A549 (cell line): ENCODE results near the gene PLXDC1. TPM values are rescaled to one million over a fixed set of nuclear protein-coding genes. Genes with fewer than 3 reads are reported as not detected.

ENCODE experiments used
- ATAC-seq, 2 experiments: fragments of 200-7000 bp in 1 of 2; fragments of >200 bp in 1 of 2; cut with Nextera tagmentation in 1 of 2; cut with Tn5 transposase in 1 of 2; 3 replicates each; pipeline versions ENCODE4 v1.8.0 to v1.9.1; 2018 to 2020; ENCODE audit warnings: mild to moderate bottlenecking in 1 of 2, moderate library complexity in 1 of 2
- CTCF ChIA-PET: fragments of 300-600 bp; sonication (Branson Sonifier 250); formaldehyde crosslinking; extraction: SDS; loops from one replicate; lab custom pipeline; 2021; ENCODE audit warnings: antibody characterized with exemption, inconsistent platforms; lab: Yijun Ruan, JAX
- POLR2A ChIA-PET: fragments of 350-600 bp; formaldehyde crosslinking; extraction: SDS; loops from one replicate; lab custom pipeline; 2021; ENCODE audit warnings: antibody characterized with exemption, inconsistent platforms; lab: Yijun Ruan, JAX
- DNase-seq, 2 experiments: peaks; one replicate each; pipeline versions ENCODE4 v3.0.0 to v3.0.0-alpha.2; 2011 to 2016; ENCODE audit warnings: low read depth in 1 of 2, low spot score in 1 of 2
- FAIRE-seq: peaks from 2 replicates; lab custom pipeline; 2011; peaks lifted over from hg19 to GRCh38; lab: Jason Lieb, UNC
- H3K27ac ChIP-seq, 2 experiments: fragments of >200 bp; sonication (Bioruptor Twin); formaldehyde crosslinking; 3 replicates each; pipeline ENCODE4 v1.5.1; 2016 to 2017
- H3K4me1 ChIP-seq: fragments of >200 bp; sonication (Bioruptor Twin); formaldehyde crosslinking; 3 replicates; pipeline ENCODE4 v1.6.1; 2016
- H3K4me2 ChIP-seq: fragments of >200 bp; sonication (Bioruptor Twin); formaldehyde crosslinking; 3 replicates; pipeline ENCODE4 v1.6.1; 2016
- H3K4me3 ChIP-seq: fragments of >200 bp; sonication (Bioruptor Twin); formaldehyde crosslinking; 3 replicates; pipeline ENCODE4 v1.5.1; 2016
- H3K9me3 ChIP-seq: fragments of >200 bp; sonication (Bioruptor Twin); formaldehyde crosslinking; 3 replicates; pipeline ENCODE4 v1.6.1; 2016
- CEBPB ChIP-seq, 2 experiments: fragments of >200 bp in 1 of 2; sonication (Bioruptor Twin) in 1 of 2; formaldehyde crosslinking in 1 of 2; IDR thresholded peaks; 2 replicates each; pipeline ENCODE4 v1.6.1; 2012 to 2016
- CHD4 ChIP-seq: fragments of 200-600 bp; sonication (generic); IDR thresholded peaks from 2 replicates; pipeline ENCODE4 v1.6.1; 2016; ENCODE audit warnings: antibody characterized with exemption, mild to moderate bottlenecking, borderline replicate concordance
- E2F6 ChIP-seq: IDR thresholded peaks from 2 replicates; pipeline ENCODE4 v1.6.1; 2012; ENCODE audit warnings: low read depth, borderline replicate concordance
- EP300 ChIP-seq, 2 experiments: fragments of >200 bp; sonication (Bioruptor Twin); formaldehyde crosslinking; IDR thresholded peaks; 2 replicates in 1 of 2; 3 replicates in 1 of 2; pipeline ENCODE4 v1.6.1; 2016 to 2017
- FOSB ChIP-seq: fragments of 250-450 bp; sonication (Bioruptor Pico); IDR thresholded peaks from 2 replicates; pipeline ENCODE4 v1.5.0; 2020; ENCODE audit warnings: mild to moderate bottlenecking, moderate library complexity
- FOSL2 ChIP-seq, 2 experiments: fragments of 450-650 bp in 1 of 2; fragments of >200 bp in 1 of 2; sonication (Bioruptor Twin) in 1 of 2; formaldehyde crosslinking; IDR thresholded peaks; 2 replicates each; pipeline versions ENCODE4 v1.5.0 to v1.6.1; 2016 to 2020; ENCODE audit warnings: mild to moderate bottlenecking in 1 of 2, moderate library complexity in 1 of 2
- FOXS1 ChIP-seq: fragments of 250-450 bp; sonication (Bioruptor Pico); IDR thresholded peaks from 2 replicates; pipeline ENCODE4 v1.5.0; 2020; ENCODE audit warnings: mild to moderate bottlenecking, moderate library complexity
- JUN ChIP-seq, 2 experiments: fragments of >200 bp; sonication (Bioruptor Twin); formaldehyde crosslinking; IDR thresholded peaks; 2 replicates in 1 of 2; 3 replicates in 1 of 2; pipeline ENCODE4 v1.6.1; 2016 to 2017
- KDM1A ChIP-seq: fragments of 200-600 bp; sonication (generic); IDR thresholded peaks from 2 replicates; pipeline ENCODE4 v1.6.1; 2016; ENCODE audit warnings: low read depth, mild to moderate bottlenecking
- MAFK ChIP-seq: fragments of 450-650 bp; IDR thresholded peaks from 2 replicates; pipeline ENCODE4 v1.6.1; 2014; ENCODE audit not compliant: partially characterized antibody
- MAZ ChIP-seq: fragments of 150-350 bp; IDR thresholded peaks from 2 replicates; pipeline ENCODE4 v1.6.1; 2014; ENCODE audit warnings: antibody characterized with exemption, low read depth, low read length, borderline replicate concordance
- MYC ChIP-seq: IDR thresholded peaks from 2 replicates; pipeline ENCODE4 v1.6.1; 2012; ENCODE audit warnings: mild to moderate bottlenecking, inconsistent platforms, low read length, improper control_type of control experiment, borderline replicate concordance
- NFE2L2 ChIP-seq: fragments of 150-350 bp; conservative IDR thresholded peaks from 2 replicates; pipeline ENCODE4 v1.6.1; 2014; ENCODE audit warnings: low read length
- NPAS2 ChIP-seq: fragments of 250-450 bp; sonication (Bioruptor Pico); IDR thresholded peaks from 2 replicates; pipeline ENCODE4 v1.8.0; 2022; ENCODE audit warnings: mild to moderate bottlenecking, moderate library complexity, borderline replicate concordance
- PBX3 ChIP-seq: IDR thresholded peaks from 2 replicates; pipeline ENCODE4 v1.6.1; 2012
- RAD21 ChIP-seq, 2 experiments: fragments of >200 bp in 1 of 2; sonication (Bioruptor Twin) in 1 of 2; formaldehyde crosslinking in 1 of 2; IDR thresholded peaks in 1 of 2; conservative IDR thresholded peaks in 1 of 2; 2 replicates in 1 of 2; 3 replicates in 1 of 2; pipeline ENCODE4 v1.6.1; 2012 to 2018; ENCODE audit warnings: inconsistent platforms in 1 of 2
- RARB ChIP-seq: fragments of 250-450 bp; sonication (Bioruptor Pico); IDR thresholded peaks from 2 replicates; pipeline ENCODE4 v1.8.0; 2021; ENCODE audit warnings: mild to moderate bottlenecking, moderate library complexity
- RFX5 ChIP-seq: fragments of 450-650 bp; IDR thresholded peaks from 2 replicates; pipeline ENCODE4 v1.7.1; 2014; ENCODE audit warnings: antibody characterized with exemption, mild to moderate bottlenecking, moderate library complexity
- TP53 ChIP-seq: fragments of 250-450 bp; sonication (Bioruptor Pico); IDR thresholded peaks from 2 replicates; pipeline ENCODE4 v1.5.0; 2021; ENCODE audit warnings: mild to moderate bottlenecking, moderate library complexity
- WGBS: methylation state at CpG from one replicate; pipeline ENCODE4 v1.1.6; 2017; ENCODE audit errors: missing lambda C conversion rate; 5-methylcytosine and 5-hydroxymethylcytosine counted together
- polyA plus RNA-seq, 4 experiments: library from polyadenylated mRNA; depleted of rRNA in 3 of 4; stranded (reverse); fragments of >200 nt; fragmentation: RNase III in 1 of 4; extraction: RNeasy Plus Mini Kit Qiagen cat#74134 plus additional on column Dnase treatment in 1 of 4; gene quantifications; 2 replicates in 3 of 4; 3 replicates in 1 of 4; pipeline ENCODE4 v1.2.3, GENCODE V29; 2011 to 2017

PLXDC1 gene
- polyA plus RNA-seq, 2 of the 4 experiments (the other 2 are of a cell fraction) = 0.31 to 0.36 TPM

- DNase-seq = no peak
- no peaks in the 10 kb centered on the region for H3K4me1 ChIP-seq
- TF ChIP-seq RFX5 (no peak), RARB (CRISPR knock-in tag) (no peak), FOSB (no peak), MAZ (no peak), NFE2L2 (no peak), KDM1A (no peak), FOXS1 (CRISPR knock-in tag) (no peak), JUN (IDR thresholded peaks at IDR 0.05) (no peak), MAFK (no peak), TP53 (CRISPR knock-in tag) (no peak), CHD4 (no peak), EP300 (IDR thresholded peaks at IDR 0.05) (no peak), MYC (no peak)
- TF ChIP-seq, all 56 proteins: peak for 0
- ATAC-seq (peak; percentile 11 to 17; a peak in 1 of 6 replicates), FAIRE-seq (no peak)
- Histone ChIP-seq H3K4me3 (no peak overlapping the region), H3K9me3 (no peaks in the 10 kb centered on the region), H3K27ac (no peak overlapping the region), H3K4me2 (no peak overlapping the region)
- ChIA-PET CTCF (interaction anchor here (0.7 to 29.6 kb wide), 7 partner anchors 8 to 160 kb away, joined by 4 to 612 read pairs (median 5); partner anchors contain the start of genes ARL5C and PLXDC1), POLR2A (interaction anchor here (1.4 kb wide), 1 partner anchor 9 kb away, joined by 5 read pairs; no protein-coding TSS in a partner anchor)
- WGBS = 78% methylated on average over 9 of the region's 9 CpGs
These were observed 7.0 kb downstream of the PLXDC1 start for GRCh38 chr17:39144416-39144840.

DNA sequence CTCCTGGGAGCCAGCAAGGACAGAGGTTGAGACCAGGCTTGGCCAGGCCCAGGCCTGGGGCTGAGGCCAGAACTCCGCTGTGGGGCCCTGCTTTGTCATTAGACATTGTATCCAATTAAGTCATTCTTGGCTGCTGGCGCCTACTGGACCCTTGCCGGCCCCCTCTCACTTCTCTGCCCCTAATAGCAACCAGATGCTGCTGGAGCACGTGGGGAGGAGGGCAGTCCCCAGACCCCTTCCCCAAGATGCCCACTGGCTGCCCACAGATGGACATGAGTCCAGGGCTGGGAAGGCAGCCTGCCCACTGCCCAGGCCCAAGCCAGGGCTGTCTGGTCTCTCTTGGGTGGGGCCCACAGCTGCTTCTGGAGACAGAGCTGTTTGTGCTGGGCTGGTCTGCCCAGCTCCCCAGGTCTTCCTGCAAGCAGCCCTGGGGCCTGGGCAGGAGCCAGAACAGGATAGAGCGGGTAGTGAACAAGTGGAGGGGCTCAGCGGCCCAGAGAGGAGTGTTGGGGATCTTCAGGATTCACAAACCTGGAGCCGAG lies 7.8 kb downstream of the PLXDC1 start:
- Histone ChIP-seq H3K4me1 (no peaks in the 10 kb centered on the region), H3K27ac (no peak overlapping the region), H3K9me3 (no peaks in the 10 kb centered on the region)
- no peak for FAIRE-seq
- POLR2A ChIA-PET = interaction anchor here (1.4 kb wide), 1 partner anchor 10 kb away, joined by 5 read pairs; no protein-coding TSS in a partner anchor
- CTCF ChIA-PET = interaction anchor here (0.7 to 29.6 kb wide), 7 partner anchors 9 to 166 kb away, joined by 3 to 612 read pairs (median 5); partner anchors contain the start of genes ARL5C and PLXDC1
- ATAC-seq = no peak
- DNase-seq = no peak
- WGBS = 75% methylated on average over 7 of the region's 7 CpGs
- TF ChIP-seq PBX3 = no peak
- TF ChIP-seq, all 56 proteins: peak for 0
- Histone ChIP-seq H3K4me2 (no peak overlapping the region), H3K4me3 (no peak overlapping the region)

GRCh38 chr17:39141915-39142664 lies 9.3 kb downstream of the PLXDC1 start:
- POLR2A ChIA-PET = no interaction called here
- FAIRE-seq (no peak), ATAC-seq (no peak), DNase-seq (no peak)
- H3K9me3 ChIP-seq = no peaks in the 10 kb centered on the region
- no peaks in the 10 kb centered on the region for H3K4me1 ChIP-seq
- CTCF ChIA-PET = interaction anchor here (0.8 to 29.6 kb wide), 4 partner anchors 11 to 158 kb away, joined by 3 to 612 read pairs (median 32); partner anchors contain the start of genes ARL5C and PLXDC1
- H3K27ac ChIP-seq = no peak overlapping the region
- TF ChIP-seq E2F6 (no peak), CHD4 (no peak), CEBPB (IDR thresholded peaks at IDR 0.05) (peak in 1 of 2 experiments; percentile 60; a peak in 2 of 4 replicates)
- H3K4me3 ChIP-seq = no peak overlapping the region
- 78% methylated on average over 11 of the region's 11 CpGs for WGBS
- no peak overlapping the region for H3K4me2 ChIP-seq

DNA sequence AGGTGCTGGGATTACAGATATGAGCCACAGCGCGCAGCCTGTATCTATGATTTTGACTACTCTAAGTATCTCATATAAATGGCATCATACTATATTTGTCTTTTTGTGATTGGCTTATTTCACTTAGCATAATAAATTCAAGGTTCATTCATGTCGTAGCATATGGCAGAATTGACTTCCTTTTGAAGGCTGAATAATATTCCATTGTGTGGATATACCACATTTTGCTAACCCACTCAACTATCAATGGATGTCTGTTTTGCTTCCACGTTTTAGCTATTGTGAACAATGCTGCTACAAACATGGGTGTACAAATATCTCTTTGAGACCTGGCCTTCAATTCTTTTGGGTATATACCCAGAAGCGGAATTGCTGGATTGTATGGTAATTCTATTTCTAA lies 10.1 kb downstream of the PLXDC1 start:
- H3K4me2 ChIP-seq = no peak overlapping the region
- H3K4me1 ChIP-seq = no peaks in the 10 kb centered on the region
- H3K9me3 ChIP-seq = no peaks in the 10 kb centered on the region
- ATAC-seq (no peak), FAIRE-seq (peak; percentile 92)
- no peak overlapping the region for H3K27ac ChIP-seq
- no peak for TF ChIP-seq RAD21 (conservative IDR thresholded peaks at IDR 0.05 in 1 of 2, IDR thresholded peaks at IDR 0.05 in 1 of 2)
- no peak for TF ChIP-seq FOSL2 (IDR thresholded peaks at IDR 0.05)
- no peak for TF ChIP-seq FOSL2 (CRISPR knock-in tag; IDR thresholded peaks at IDR 0.05)
- no peak for TF ChIP-seq NPAS2 (CRISPR knock-in tag)
- TF ChIP-seq, all 56 proteins: peak for 0
- WGBS = 61% methylated on average over 5 of the region's 5 CpGs
- no peak for DNase-seq
- CTCF ChIA-PET = interaction anchor here (0.6 to 29.6 kb wide), 4 partner anchors 32 to 158 kb away, joined by 3 to 612 read pairs (median 21); partner anchors contain the start of gene ARL5C
- POLR2A ChIA-PET = no interaction called here
- no peak overlapping the region for H3K4me3 ChIP-seq
